Stimulated activated CD4-positive, alpha-beta T cell treated with anti-CD3 and anti-CD28 coated beads, Interleukin-1b, Interleukin-23, amount 100 ng/mL, for 48 hours (primary cell): ENCODE results near the gene PHPT1.
"Not testable (repeated sequence)": the region's sequence is repeated elsewhere in the genome, so short reads cannot be mapped to it uniquely, and the experiment has no call there.

Experiments
- DNase-seq: peaks from one replicate; pipeline ENCODE4 v3.0.0-alpha.2; 2020

PHPT1 gene

DNA sequence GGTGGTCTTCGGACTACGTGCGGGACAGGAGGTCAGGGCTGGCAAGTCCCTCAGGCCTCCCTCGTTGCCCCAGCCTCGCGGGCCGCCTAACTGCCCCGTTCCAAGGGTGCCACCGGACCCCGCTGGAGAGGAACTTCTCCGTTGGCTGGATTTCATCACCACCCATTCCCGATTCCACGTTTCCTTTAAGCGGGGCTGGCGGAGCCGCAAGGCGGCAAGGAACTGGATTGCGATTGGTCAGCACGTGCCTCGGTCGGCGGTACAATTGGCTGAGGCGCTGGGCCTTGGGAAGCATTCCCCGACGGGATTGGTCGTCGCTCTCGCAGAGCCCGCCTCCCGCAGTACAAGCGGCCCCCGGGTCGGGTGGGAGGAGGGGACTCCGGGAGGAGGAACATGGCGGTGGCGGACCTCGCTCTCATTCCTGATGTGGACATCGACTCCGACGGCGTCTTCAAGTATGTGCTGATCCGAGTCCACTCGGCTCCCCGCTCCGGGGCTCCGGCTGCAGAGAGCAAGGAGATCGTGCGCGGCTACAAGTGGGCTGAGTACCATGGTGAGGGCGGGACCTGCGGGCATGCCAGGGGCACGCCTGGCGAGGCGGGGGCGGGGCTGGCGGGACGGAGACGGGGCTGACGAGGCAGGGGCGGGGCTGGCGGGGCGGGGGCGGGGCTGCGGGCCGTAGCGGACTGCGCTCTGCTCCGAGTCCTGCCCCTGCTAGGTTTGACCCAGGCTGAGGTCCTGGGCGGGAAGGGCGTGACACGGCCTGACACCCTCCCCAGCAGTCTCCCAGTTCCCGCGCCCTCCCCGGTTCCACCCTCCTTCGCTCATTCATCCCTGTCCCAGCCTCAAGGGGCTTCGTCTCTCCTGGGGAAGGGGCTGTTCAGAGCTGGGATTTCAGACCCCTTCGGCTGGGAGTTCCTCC, at the start of gene PHPT1:
PHPT1 (plus strand) TSS at position 372 of the 922 bp plus-strand sequence; CDS start at position 394, 22 bp downstream.
- peak; percentile 98 for DNase-seq

- DNase-seq = peak; percentile 84
These were observed 49.2 kb upstream of the PHPT1 start for GRCh38 chr9:136799854-136800657.

DNA sequence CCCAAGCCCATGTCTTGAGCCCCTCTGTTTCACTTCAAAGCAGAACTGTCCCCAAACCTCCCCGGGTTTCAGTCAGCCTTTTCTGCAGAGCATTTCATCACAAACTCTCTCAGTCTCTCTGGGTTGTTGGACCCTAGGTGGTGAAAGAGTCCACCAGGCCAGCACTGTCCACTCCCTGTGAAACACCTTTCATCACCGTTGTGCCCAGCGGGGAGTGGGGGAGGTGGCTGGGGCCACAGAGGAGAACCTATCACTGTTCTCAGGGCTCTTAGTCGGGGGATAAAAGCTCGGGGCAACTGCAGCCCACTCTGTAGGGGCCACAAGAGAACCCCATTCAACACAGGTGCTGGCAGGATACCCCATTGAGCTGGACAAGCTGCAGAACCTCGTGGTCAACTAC, 46.9 kb upstream of the PHPT1 start:
- no peak for DNase-seq

DNA sequence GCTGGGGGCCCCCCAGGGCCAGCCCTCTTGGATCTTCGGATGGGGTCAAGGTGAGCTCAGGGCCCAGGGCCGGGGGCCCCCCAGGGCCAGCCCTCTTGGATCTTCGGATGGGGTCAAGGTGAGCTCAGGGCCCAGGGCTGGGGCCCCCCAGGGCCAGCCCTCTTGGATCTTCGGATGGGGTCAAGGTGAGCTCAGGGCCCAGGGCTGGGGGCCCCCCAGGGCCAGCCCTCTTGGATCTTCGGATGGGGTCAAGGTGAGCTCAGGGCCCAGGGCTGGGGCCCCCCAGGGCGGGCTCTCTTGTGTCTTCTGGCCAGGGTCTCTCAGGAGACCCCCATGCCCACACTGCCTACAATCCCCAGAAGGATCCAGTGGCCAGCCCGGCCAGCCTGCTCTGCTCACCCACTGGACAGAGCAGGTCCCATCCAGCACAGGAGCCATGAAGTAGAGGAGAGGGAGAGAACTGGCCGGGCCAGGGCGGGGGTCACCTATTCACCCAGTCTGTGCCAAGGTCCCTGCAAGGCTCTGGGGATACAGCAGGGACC, 46.1 kb upstream of the PHPT1 start:
- DNase-seq = not testable (repeated sequence)

GRCh38 chr9:136803551-136804508, 45.4 kb upstream of the PHPT1 start:
- DNase-seq = no peak

- no peak for DNase-seq
These were observed 44.6 kb upstream of the PHPT1 start for GRCh38 chr9:136804509-136805206.

DNA sequence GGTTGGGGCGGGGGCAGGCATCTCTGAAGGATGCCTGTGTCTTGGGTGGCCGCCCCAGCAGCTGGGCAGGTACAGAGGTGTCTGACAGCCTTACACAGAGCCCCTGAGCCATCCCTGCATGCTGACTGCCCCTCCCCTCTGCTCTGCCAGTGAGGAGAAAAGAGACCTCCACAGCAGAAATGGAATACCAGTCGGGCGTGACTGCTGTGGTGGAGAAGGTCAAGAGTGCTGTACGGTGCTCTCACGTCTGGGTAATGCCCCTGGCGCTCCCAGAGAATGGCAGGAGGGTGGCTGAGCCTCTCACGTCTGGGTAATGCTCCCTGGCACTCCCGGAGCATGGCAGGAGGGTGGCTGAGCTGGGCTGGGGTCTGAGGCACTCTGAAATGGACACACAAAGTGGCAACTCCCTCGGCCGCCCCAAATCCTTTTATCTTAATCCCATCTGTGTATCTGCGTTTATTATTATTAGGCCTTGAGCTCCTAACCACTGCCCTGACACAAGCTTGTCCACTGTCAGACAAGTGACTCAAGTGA, 43.9 kb upstream of the PHPT1 start:
- DNase-seq = no peak

GRCh38 chr9:136806067-136806466, 43.1 kb upstream of the PHPT1 start:
- no peak for DNase-seq

- no peak for DNase-seq
These were observed 42.5 kb upstream of the PHPT1 start for GRCh38 chr9:136806631-136807201.

GRCh38 chr9:136807281-136808074, 41.7 kb upstream of the PHPT1 start, which contains the start of gene RABL6:
Gene RABL6, plus strand, starts transcription at chr9:136807948. Its CDS starts 249 bp downstream, at chr9:136808197.
- DNase-seq = peak; percentile 77

- DNase-seq = no peak
These were observed 41.0 kb upstream of the PHPT1 start for GRCh38 chr9:136808075-136808805.

DNA sequence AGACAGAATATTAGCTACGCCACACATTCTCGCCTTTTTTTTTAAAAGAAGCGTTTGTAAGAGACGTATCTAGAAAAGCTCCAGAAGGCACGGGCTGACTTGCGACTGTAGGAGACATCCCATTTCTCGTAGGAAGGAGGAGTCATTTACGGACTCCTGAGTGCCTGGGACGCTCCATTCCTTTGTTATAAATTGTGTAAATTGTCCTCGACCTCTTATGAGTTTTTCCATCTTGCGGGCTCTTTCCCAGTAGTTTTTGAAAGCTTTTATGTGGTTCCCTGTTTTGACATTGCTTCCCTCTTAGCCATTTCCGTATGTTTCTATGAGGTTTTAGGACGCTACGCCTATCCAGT, 40.4 kb upstream of the PHPT1 start:
- DNase-seq = no peak

- DNase-seq = no peak
These were observed 34.3 kb upstream of the PHPT1 start for GRCh38 chr9:136814725-136815421.

DNA sequence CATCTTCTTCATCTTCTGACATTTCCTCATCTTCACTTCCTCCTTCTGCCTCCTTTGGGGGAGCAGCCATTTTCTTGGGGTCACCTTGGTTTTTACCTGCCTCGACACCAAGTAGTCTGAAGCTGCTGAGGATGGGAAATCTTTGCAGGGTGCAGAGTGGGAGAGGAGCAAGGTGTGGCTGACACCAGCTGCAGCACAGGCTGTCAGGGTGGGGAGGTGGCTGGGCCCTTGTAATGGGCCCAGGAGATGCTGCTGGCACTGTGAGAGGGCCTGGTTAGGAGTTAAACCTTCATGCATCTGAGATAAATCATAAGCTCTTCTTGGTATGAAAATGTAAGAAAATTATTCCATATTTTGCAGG, 33.8 kb upstream of the PHPT1 start:
- DNase-seq = no peak

GRCh38 chr9:136820971-136821825, 28.0 kb upstream of the PHPT1 start:
- DNase-seq = no peak

GRCh38 chr9:136821826-136822544, 27.2 kb upstream of the PHPT1 start:
- DNase-seq = no peak
